Activated CD4-positive, CD25-positive, alpha-beta regulatory T cell treated with anti-CD3 and anti-CD28 coated beads, Interleukin-2, amount 50 U/mL, for 72 hours (primary cell): ENCODE measurements around the gene PRDM9.

Experiments used
- DNase-seq: peaks from one replicate; pipeline ENCODE4 v3.0.0; 2021

The PRDM9 gene

DNA sequence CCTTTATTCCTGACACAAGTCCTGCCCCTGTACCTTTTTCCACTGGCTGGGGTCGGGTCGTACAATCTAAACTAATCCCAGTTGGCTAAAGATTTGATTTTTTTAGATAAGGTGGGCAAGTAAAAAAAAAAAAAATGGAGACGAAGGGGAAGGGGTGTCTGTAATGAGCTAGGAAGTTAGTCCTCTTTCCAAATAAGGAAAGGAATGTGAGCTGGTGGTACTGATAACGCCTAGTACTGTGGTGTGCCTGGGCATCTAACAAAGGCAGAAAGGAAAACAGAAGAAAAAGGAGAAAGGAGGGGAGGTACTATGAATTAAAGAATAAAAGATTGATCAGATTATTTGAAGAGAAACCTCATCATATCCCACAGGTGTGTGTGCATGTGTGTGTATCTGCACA, 21.3 kb downstream of the PRDM9 start:
- DNase-seq: no peak

DNA sequence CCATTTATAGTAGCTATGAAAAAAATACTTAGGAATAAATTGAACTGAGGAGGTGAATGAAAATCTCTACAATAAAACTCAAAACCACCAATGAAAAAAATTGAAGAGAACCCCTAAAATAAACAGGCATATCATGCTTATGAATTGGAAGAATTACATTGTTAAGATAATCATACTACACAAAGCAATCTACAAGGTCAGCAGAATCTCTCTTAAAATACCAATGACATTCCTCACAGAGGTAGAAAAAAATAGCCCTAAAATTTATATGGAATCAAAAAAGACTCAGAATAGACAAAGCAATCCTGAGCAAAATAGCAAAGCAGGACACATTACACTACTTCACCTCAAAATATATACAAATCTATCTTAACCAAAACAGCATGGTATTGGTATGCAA, 23.2 kb downstream of the PRDM9 start:
- no peak for DNase-seq

DNA sequence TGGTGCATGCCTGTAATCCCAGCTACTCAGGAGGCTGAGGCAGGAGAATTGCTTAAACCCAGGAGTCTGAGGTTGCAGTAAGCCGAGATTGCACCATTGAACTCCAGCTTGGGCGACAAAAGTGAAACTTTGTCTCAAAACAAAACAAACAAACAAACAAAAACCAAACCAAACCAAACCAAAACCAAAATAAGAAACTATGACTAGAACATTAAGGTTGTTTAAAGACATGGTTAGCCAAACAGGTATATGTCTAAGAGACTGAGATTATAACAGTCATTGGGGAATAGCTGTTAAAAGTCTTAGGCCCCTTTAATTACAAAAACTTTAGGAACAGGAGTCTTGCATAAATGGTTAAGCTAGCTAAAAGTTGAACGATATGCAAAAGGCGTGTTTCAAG, 63.6 kb downstream of the PRDM9 start:
- DNase-seq: no peak
